ENCODE measurements around the gene FAHD1. TPM values are rescaled to one million over a fixed set of nuclear protein-coding genes. Genes with fewer than 3 reads are reported as not detected.

Gene FAHD1
- total and polyA plus RNA-seq, 7 donors: 27.7 to 137 (median 35.0) TPM

DNA sequence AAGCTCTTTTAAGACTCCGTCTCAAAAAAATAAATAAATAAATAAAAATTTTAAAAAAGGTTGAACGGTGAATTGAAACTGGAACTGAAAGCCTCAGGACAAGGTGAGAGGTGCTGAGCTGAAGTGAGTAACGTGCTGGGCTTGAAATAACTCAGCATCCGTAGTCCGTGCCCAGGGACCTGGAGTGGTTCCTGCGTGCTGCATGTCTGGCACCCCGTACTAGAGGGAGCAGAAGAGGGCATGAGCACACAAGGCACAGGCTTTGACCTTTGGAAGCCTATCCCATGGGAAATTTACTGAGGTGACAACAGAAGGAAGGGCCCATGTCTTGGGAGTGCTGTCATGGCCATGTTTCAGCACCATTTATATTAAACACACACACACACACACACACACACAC lies 49.5 kb downstream of the FAHD1 start:
- intact Hi-C loops (cut with DNase I): no loop called here
- no peak overlapping the region for H3K4me3 ChIP-seq
- no peak overlapping the region for H3K27ac ChIP-seq
- TF ChIP-seq EP300 (IDR thresholded peaks at IDR 0.05): no peak
- no peak for TF ChIP-seq POLR2A (IDR thresholded peaks at IDR 0.05)
- TF ChIP-seq, protein P1, sequence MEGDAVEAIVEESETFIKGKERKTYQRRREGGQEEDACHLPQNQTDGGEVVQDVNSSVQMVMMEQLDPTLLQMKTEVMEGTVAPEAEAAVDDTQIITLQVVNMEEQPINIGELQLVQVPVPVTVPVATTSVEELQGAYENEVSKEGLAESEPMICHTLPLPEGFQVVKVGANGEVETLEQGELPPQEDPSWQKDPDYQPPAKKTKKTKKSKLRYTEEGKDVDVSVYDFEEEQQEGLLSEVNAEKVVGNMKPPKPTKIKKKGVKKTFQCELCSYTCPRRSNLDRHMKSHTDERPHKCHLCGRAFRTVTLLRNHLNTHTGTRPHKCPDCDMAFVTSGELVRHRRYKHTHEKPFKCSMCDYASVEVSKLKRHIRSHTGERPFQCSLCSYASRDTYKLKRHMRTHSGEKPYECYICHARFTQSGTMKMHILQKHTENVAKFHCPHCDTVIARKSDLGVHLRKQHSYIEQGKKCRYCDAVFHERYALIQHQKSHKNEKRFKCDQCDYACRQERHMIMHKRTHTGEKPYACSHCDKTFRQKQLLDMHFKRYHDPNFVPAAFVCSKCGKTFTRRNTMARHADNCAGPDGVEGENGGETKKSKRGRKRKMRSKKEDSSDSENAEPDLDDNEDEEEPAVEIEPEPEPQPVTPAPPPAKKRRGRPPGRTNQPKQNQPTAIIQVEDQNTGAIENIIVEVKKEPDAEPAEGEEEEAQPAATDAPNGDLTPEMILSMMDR (IDR thresholded peaks at IDR 0.05): no peak
- no peak for TF ChIP-seq POLR2AphosphoS5 (IDR thresholded peaks at IDR 0.05)
- H3K27me3 ChIP-seq: peaks cover 3 to 62% (median 43%) of the 10 kb centered on the region in 3 donors
- peak; percentile 20 for DNase-seq
- 72% methylated on average over 7 of the region's 7 CpGs for WGBS, 2 donors
- H3K9me3 ChIP-seq: peaks cover 0 to 3% (median 0%) of the 10 kb centered on the region in 4 donors
- H3K4me1 ChIP-seq: peaks cover 0 to 8% (median 3%) of the 10 kb centered on the region in 4 donors
- H3K36me3 ChIP-seq: no peaks in the 10 kb centered on the region

DNA sequence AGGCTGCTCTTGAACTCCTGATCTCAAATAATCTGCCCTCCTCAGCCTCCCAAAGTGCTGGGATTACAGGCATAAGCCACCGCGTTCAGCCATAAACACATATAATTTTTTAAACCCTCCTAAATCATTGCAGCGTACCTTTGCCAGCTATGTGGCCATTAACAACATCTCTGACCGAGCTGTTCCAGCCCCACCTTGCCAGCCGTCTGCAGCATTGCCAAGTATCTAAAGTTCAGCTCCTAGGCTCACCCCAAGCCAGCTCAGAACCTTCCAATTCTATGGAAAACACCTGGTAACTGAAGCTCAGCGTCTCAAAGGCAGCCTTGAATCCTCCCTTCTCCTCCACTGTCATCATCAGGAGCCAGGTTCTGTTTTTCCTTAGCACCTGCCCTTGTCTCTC lies 50.1 kb downstream of the FAHD1 start:
- H3K36me3 ChIP-seq: no peaks in the 10 kb centered on the region
- no peak overlapping the region for H3K27ac ChIP-seq
- peak; percentile 11 for DNase-seq
- H3K4me3 ChIP-seq: no peak overlapping the region
- peaks cover 0 to under 1% (median 0%) of the 10 kb centered on the region in 4 donors for H3K9me3 ChIP-seq
- peaks cover 0 to 5% (median 2%) of the 10 kb centered on the region in 4 donors for H3K4me1 ChIP-seq
- intact Hi-C loops (cut with DNase I): no loop called here
- peaks cover 0 to 58% (median 37%) of the 10 kb centered on the region in 3 donors for H3K27me3 ChIP-seq
- TF ChIP-seq POLR2AphosphoS5 (IDR thresholded peaks at IDR 0.05) (no peak), EP300 (IDR thresholded peaks at IDR 0.05) (no peak)
- WGBS, 2 donors: 13 to 38% methylated on average over 6 of the region's 6 CpGs

DNA sequence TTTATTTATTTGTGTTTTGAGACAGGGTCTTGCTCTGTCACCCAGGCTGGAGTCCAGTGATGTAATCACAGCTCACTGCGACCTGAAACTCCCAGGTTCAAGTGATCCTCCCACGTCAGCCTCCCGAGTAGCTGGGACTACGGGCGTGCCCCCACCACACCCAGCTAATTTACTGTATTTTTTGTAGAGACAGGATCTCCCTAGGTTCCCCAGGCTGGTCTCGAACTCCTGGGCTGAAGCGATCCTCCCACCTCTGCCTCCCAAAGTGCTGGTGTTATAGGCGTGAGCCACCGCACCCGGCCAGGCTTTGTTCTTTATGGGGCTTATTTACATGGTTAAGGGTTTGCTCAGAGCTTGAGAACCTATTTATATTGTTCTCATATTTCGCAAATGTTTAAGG lies 50.8 kb downstream of the FAHD1 start:
- TF ChIP-seq EP300 (IDR thresholded peaks at IDR 0.05) (no peak), POLR2A (IDR thresholded peaks at IDR 0.05) (no peak), POLR2AphosphoS5 (IDR thresholded peaks at IDR 0.05) (no peak)
- TF ChIP-seq, protein P1 (IDR thresholded peaks at IDR 0.05): no peak
- Histone ChIP-seq H3K4me1 (no peaks in the 10 kb centered on the region), H3K9me3 (no peaks in the 10 kb centered on the region), H3K4me3 (no peak overlapping the region), H3K36me3 (no peaks in the 10 kb centered on the region), H3K27ac (no peak overlapping the region), H3K27me3 (peaks cover 0 to 50% (median 30%) of the 10 kb centered on the region in 3 donors)
- intact Hi-C loops (cut with DNase I): no loop called here
- 13 to 49% methylated on average over 11 of the region's 11 CpGs for WGBS, 2 donors
- peak; percentile 29 for DNase-seq

DNA sequence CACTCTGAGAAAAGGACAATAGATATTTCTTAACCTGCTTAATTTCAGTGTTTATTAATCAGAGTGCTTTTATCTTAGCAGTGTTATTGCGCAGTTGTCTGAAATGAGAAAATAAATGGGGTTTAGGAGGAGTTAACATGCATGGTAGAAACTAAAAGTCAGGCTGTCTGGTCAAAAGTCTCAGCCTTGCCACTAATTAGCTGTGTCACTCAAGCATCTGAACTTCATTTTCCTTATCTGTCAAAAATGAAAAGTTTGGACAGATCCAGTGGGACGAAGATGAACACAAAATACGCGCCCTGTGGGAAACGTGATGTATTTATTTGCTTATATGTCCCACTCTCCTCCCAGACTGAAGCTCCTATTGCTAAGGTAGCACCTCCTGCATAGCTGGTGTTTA lies 51.2 kb downstream of the FAHD1 start:
- Histone ChIP-seq H3K36me3 (no peaks in the 10 kb centered on the region), H3K27ac (no peak overlapping the region), H3K4me3 (no peak overlapping the region), H3K9me3 (no peaks in the 10 kb centered on the region), H3K4me1 (no peaks in the 10 kb centered on the region), H3K27me3 (peaks cover 0 to 48% (median 25%) of the 10 kb centered on the region in 3 donors)
- TF ChIP-seq POLR2A (IDR thresholded peaks at IDR 0.05) (no peak), POLR2AphosphoS5 (IDR thresholded peaks at IDR 0.05) (no peak), EP300 (IDR thresholded peaks at IDR 0.05) (no peak)
- TF ChIP-seq, protein P1 (IDR thresholded peaks at IDR 0.05): no peak
- no peak for DNase-seq
- intact Hi-C loops (cut with DNase I): no loop called here
- WGBS, 2 donors: 68 to 86% methylated on average over 5 of the region's 5 CpGs

Other genes with a start within 250 kb of the FAHD1 start
- gene IFT140, start 215.1 kb upstream of the FAHD1 start, total RNA-seq: 10 to 100 TPM in 3 of 4 donors, 1 to 10 TPM in 1; 9.2 to 36.8 (median 16.8) TPM
- 10 to 100 TPM in 1 of 3 donors, 1 to 10 TPM in 2; 3.7 to 10.2 (median 4.8) TPM for gene IFT140, start 215.1 kb upstream of the FAHD1 start, polyA plus RNA-seq
- gene CRAMP1, start 214.8 kb upstream of the FAHD1 start, total RNA-seq: 10 to 100 TPM in 1 of 4 donors, 1 to 10 TPM in 3; 6.4 to 24.6 (median 8.0) TPM
- gene CRAMP1, start 214.8 kb upstream of the FAHD1 start, polyA plus RNA-seq: 10 to 100 TPM in 1 of 3 donors, 1 to 10 TPM in 2; 2.4 to 13.5 (median 2.5) TPM
- gene JPT2, start 148.9 kb upstream of the FAHD1 start, total RNA-seq: 10 to 100 TPM; 12.4 to 18.1 (median 17.3) TPM
- gene JPT2, start 148.9 kb upstream of the FAHD1 start, polyA plus RNA-seq: 10 to 100 TPM; 25.2 to 53.7 (median 33.8) TPM
- 10 to 100 TPM; 22.1 to 80.9 (median 30.8) TPM for gene MAPK8IP3, start 121.0 kb upstream of the FAHD1 start, total RNA-seq
- gene MAPK8IP3, start 121.0 kb upstream of the FAHD1 start, polyA plus RNA-seq: 10 to 100 TPM in 1 of 3 donors, 1 to 10 TPM in 2; 3.6 to 79.1 (median 5.5) TPM
- gene NME3, start 55.7 kb upstream of the FAHD1 start, total RNA-seq: 100 to 1,000 TPM in 3 of 4 donors, 10 to 100 TPM in 1; 79.8 to 152 (median 128) TPM
- gene NME3, start 55.7 kb upstream of the FAHD1 start, polyA plus RNA-seq: 10 to 100 TPM; 32.4 to 87.8 (median 41.4) TPM
- 10 to 100 TPM in 1 of 4 donors, 1 to 10 TPM in 3; 4.3 to 10.5 (median 7.2) TPM for gene EME2, start 54.4 kb upstream of the FAHD1 start, total RNA-seq
- gene EME2, start 54.4 kb upstream of the FAHD1 start, polyA plus RNA-seq: 10 to 100 TPM in 1 of 3 donors, 1 to 10 TPM in 2; 1.8 to 17.1 (median 2.5) TPM
- gene MRPS34, start 54.1 kb upstream of the FAHD1 start, total RNA-seq: 100 to 1,000 TPM in 1 of 4 donors, 10 to 100 TPM in 3; 61.5 to 104 (median 71.1) TPM
- gene MRPS34, start 54.1 kb upstream of the FAHD1 start, polyA plus RNA-seq: 100 to 1,000 TPM; 114 to 198 (median 129) TPM
- 10 to 100 TPM; 61.4 to 98.4 (median 78.9) TPM for gene SPSB3, start 44.6 kb upstream of the FAHD1 start, total RNA-seq
- gene SPSB3, start 44.6 kb upstream of the FAHD1 start, polyA plus RNA-seq: 10 to 100 TPM; 34.4 to 59.5 (median 40.2) TPM
- gene NUBP2, start 44.2 kb upstream of the FAHD1 start, total RNA-seq: 100 to 1,000 TPM in 2 of 4 donors, 10 to 100 TPM in 2; 77.8 to 170 (median 98.1) TPM
- 10 to 100 TPM; 53.5 to 69.1 (median 56.6) TPM for gene NUBP2, start 44.2 kb upstream of the FAHD1 start, polyA plus RNA-seq
- gene IGFALS, start 33.5 kb upstream of the FAHD1 start, total RNA-seq: 1 to 10 TPM; 1.1 to 2.2 (median 1.5) TPM
- gene IGFALS, start 33.5 kb upstream of the FAHD1 start, polyA plus RNA-seq: 1 to 10 TPM in 2 of 3 donors, under 1 TPM in 1; 0.46 to 2.0 (median 1.2) TPM
- 100 to 1,000 TPM in 3 of 4 donors, 10 to 100 TPM in 1; 73.4 to 163 (median 140) TPM for gene HAGH, start 381 bp upstream of the FAHD1 start, total RNA-seq
- gene HAGH, start 381 bp upstream of the FAHD1 start, polyA plus RNA-seq: 10 to 100 TPM; 54.1 to 86.9 (median 68.4) TPM
- gene MEIOB, start 45.0 kb downstream of the FAHD1 start, total RNA-seq: not detected
- gene MEIOB, start 45.0 kb downstream of the FAHD1 start, polyA plus RNA-seq: under 1 TPM in 1 of 3 donors, not detected in 2; 0.10 TPM
- not detected for gene HS3ST6, start 91.2 kb downstream of the FAHD1 start, total RNA-seq
- 1 to 10 TPM in 1 of 3 donors, under 1 TPM in 1, not detected in 1; 0.09 to 6.0 TPM for gene HS3ST6, start 91.2 kb downstream of the FAHD1 start, polyA plus RNA-seq
- gene MSRB1, start 116.0 kb downstream of the FAHD1 start, total RNA-seq: 10 to 100 TPM; 17.8 to 35.7 (median 19.0) TPM
- 100 to 1,000 TPM in 1 of 3 donors, 10 to 100 TPM in 2; 64.7 to 136 (median 69.1) TPM for gene MSRB1, start 116.0 kb downstream of the FAHD1 start, polyA plus RNA-seq
- gene RPL3L, start 127.5 kb downstream of the FAHD1 start, total RNA-seq: not detected
- under 1 TPM in 2 of 3 donors, not detected in 1; 0.04 to 0.60 TPM for gene RPL3L, start 127.5 kb downstream of the FAHD1 start, polyA plus RNA-seq
- 100 to 1,000 TPM; 200 to 332 (median 264) TPM for gene NDUFB10, start 132.3 kb downstream of the FAHD1 start, total RNA-seq
- gene NDUFB10, start 132.3 kb downstream of the FAHD1 start, polyA plus RNA-seq: 100 to 1,000 TPM; 298 to 489 (median 369) TPM
- 1,000 to 10,000 TPM; 1,478 to 1,994 (median 1,643) TPM for gene RPS2, start 137.6 kb downstream of the FAHD1 start, total RNA-seq
- 1,000 to 10,000 TPM; 1,713 to 3,277 (median 2,927) TPM for gene RPS2, start 137.6 kb downstream of the FAHD1 start, polyA plus RNA-seq
- not detected for gene RNF151, start 139.7 kb downstream of the FAHD1 start, total RNA-seq
- gene RNF151, start 139.7 kb downstream of the FAHD1 start, polyA plus RNA-seq: under 1 TPM in 1 of 3 donors, not detected in 2; 0.10 TPM
- 10 to 100 TPM; 19.4 to 27.4 (median 26.1) TPM for gene TBL3, start 144.8 kb downstream of the FAHD1 start, total RNA-seq
- gene TBL3, start 144.8 kb downstream of the FAHD1 start, polyA plus RNA-seq: 10 to 100 TPM; 14.3 to 37.4 (median 14.4) TPM
- not detected for gene NOXO1, start 154.3 kb downstream of the FAHD1 start, total RNA-seq
- 10 to 100 TPM; 13.8 to 47.3 (median 15.0) TPM for gene NOXO1, start 154.3 kb downstream of the FAHD1 start, polyA plus RNA-seq
- gene GFER, start 157.0 kb downstream of the FAHD1 start, total RNA-seq: 10 to 100 TPM; 17.5 to 23.8 (median 21.2) TPM
- gene GFER, start 157.0 kb downstream of the FAHD1 start, polyA plus RNA-seq: 100 to 1,000 TPM in 1 of 3 donors, 10 to 100 TPM in 2; 67.3 to 125 (median 82.9) TPM
- gene SYNGR3, start 162.8 kb downstream of the FAHD1 start, total RNA-seq: 1 to 10 TPM in 3 of 4 donors, under 1 TPM in 1; 0.82 to 8.3 (median 6.3) TPM
- 1 to 10 TPM in 2 of 3 donors, under 1 TPM in 1; 0.60 to 4.0 (median 1.2) TPM for gene SYNGR3, start 162.8 kb downstream of the FAHD1 start, polyA plus RNA-seq
- 10 to 100 TPM; 12.8 to 27.2 (median 17.7) TPM for gene ZNF598, start 182.6 kb downstream of the FAHD1 start, total RNA-seq
- gene ZNF598, start 182.6 kb downstream of the FAHD1 start, polyA plus RNA-seq: 10 to 100 TPM; 20.3 to 57.0 (median 21.0) TPM
- not detected for gene NPW, start 192.6 kb downstream of the FAHD1 start, total RNA-seq
- under 1 TPM in 1 of 3 donors, not detected in 2; 0.71 TPM for gene NPW, start 192.6 kb downstream of the FAHD1 start, polyA plus RNA-seq
- gene NHERF2, start 199.7 kb downstream of the FAHD1 start, total RNA-seq: 10 to 100 TPM; 23.5 to 57.9 (median 29.5) TPM
- gene NHERF2, start 199.7 kb downstream of the FAHD1 start, polyA plus RNA-seq: 100 to 1,000 TPM in 1 of 3 donors, 10 to 100 TPM in 2; 46.7 to 105 (median 65.4) TPM
- gene NTHL1, start 220.6 kb downstream of the FAHD1 start, total RNA-seq: 10 to 100 TPM; 18.4 to 33.8 (median 25.6) TPM
- 10 to 100 TPM; 20.4 to 44.5 (median 35.6) TPM for gene NTHL1, start 220.6 kb downstream of the FAHD1 start, polyA plus RNA-seq
- gene TSC2, start 220.8 kb downstream of the FAHD1 start, total RNA-seq: 10 to 100 TPM; 25.0 to 80.9 (median 36.9) TPM
- 10 to 100 TPM; 16.9 to 58.4 (median 31.2) TPM for gene TSC2, start 220.8 kb downstream of the FAHD1 start, polyA plus RNA-seq